Measurements from ENCODE around the gene ELOVL4.

Gene ELOVL4

DNA sequence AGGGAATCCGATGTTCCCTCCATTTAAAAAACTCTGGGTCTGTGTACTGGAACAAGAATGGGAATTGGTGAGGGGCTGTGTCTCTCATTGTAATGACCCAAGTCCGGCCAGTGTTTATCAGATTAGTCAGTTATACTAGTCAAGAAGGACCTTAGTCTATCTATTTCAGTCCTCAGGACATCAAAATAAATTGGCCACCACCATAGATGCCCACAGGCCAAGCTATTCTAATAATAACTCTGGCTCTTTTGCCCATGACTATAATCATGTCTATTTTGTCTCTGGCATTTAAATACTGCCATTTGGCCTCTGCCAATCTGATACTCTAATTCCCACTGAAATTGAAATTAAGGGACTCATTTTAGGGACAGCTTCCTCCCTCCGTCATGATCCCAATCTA, 37.8 kb downstream of the ELOVL4 start:
- DNase-seq, result no peak

DNA sequence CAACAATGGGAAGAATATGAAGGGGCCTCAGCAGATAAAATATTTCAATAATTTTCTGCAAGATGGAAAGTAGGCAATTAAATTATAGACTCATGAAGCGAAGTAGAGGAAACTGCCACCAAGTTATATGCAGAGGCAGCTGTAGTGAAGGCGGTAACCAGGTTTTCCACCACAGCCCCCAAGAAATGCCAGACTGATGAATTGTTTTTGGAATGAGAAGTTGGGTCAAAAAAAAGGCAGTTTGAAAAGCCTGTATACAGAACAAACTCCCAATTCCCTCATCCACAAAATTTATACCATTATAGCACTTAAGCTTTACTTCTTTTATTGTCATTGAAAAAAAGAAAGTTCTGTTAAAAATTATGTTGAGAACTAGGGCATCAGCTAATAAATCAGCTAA, 45.3 kb downstream of the ELOVL4 start:
- no peak for DNase-seq

DNA sequence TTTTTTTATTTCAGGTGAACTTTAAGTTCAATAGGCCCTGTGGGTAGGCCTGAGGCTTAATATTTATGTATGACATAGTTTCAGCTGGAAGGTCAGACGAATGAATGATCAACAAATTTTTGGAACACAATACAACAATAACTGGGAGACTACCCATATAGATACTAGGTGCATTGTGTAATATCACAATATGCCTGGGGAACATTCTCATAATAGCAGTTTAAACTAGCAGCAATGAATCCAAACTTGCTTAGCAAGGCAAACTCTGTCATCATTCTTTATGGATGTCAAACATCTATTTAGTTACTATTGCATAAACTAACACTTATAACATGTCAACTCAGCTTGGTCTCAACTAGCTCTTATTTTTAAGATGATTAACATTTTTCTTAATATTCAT, 49.3 kb downstream of the ELOVL4 start:
- DNase-seq, result no peak

DNA sequence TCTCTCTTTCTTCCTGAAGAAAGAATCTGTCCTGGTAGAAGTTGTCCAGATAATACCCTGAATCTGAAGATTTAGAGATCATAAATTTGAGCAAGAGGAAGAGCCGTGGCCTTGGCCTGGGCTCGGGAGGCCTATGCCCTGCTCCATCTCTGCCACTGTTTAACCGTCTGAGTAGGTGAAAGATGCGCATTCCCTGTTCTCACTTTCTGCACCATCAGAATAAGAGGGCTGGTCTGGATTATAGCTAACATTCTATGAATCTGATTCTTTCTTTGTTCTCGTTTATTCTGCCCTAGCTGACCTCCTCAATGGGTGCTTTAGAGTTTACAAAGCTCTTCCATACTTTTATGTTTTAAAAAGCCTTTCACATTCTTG, 51.3 kb downstream of the ELOVL4 start:
- no peak for DNase-seq

DNA sequence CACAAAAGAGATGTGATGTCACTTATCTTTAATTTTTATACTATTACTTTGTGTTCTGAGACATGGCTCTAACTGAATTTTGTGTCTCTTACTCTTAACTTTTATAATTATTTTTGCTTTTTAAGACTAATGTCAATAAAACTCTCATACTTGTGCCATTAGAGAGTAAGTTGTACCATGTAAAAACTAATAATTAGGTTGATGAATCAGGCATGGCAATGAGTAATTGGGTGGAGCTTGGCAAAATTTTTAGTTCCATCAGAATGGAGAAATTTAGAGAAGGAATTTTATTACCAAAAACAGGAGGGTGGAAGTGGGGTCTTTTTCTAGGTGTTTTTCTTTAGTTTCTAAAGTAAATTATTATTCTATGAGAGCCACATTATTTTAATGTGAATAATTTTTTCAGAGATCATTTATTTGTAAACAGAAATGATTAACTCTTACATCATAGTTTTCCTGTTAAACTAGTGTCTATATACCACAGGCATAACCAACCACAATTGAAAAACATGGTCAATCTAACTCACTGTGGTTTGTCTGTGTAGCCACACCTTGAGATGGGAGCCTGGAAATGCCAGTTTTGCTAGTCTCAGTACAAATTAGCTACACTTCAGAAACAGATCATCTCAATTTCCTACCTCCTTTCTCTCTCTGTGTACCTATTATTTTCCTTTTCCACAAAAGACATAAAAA, 51.8 kb downstream of the ELOVL4 start:
- no peak for DNase-seq

DNA sequence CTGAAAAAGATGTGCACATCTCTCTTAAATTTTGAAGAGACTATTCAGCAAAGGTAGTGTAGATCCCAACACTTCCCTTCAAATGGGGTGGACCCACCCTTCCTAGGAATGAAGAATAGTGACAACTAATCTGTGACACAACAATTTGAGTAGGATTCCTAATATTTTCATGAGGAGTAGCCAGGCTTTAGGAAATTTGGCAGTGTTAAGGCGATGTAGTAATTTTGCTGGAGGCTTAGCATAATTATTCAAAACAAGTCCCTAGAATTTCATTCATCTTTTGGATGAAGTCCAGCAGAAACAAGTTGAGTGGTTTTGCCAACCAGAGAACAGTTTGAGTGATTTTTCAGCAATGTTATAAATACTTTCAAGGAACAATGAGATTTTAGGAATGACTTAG, 52.4 kb downstream of the ELOVL4 start:
- no peak for DNase-seq

DNA sequence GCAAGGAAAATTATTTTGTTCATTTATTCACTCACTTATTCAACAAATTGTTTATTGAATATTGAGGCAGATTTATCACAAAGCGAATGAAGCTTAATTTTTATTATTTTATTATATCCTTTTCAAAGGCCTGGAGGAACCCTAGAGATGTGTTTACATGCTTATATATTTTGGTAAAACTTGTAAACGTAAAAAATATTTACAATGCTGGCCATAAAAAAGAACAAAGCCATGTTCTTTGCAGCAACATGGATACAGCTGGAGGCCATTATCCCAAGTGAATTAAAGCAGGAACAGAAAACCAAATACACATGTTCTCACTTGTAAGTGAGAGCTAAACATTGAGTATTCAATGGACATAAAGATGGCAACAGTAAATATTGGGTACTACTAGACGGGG, 58.8 kb downstream of the ELOVL4 start:
- peak; percentile 41 for DNase-seq

DNA sequence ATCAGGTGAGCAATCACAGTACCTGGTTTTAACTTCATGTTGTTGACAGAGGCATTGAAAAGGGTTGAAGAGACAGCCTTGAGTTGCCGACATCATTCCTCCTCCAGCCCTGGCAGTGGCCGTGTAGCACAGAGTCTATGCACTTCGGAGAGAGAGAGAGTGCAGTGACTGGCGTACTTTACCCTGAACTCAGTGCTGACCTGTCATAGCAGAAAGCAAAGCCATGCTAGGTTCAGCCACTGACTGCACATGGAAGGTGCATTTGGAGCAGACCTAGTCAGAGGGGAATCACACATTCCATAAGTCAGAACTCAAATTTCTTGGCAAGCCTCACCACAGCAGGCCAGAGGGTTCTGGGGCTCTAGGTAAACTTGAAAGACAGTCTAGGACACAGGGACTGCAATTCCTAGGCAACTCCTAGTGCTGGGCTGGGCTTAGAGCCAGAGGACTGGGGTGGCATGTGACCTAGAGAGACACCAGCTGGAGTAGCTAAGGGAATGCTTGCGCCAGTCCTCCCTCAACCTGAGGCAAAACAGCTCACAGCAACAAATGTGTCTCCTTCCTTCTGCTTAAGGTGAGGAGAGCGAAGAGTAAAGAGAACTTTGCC, 69.1 kb downstream of the ELOVL4 start:
- DNase-seq, result no peak

DNA sequence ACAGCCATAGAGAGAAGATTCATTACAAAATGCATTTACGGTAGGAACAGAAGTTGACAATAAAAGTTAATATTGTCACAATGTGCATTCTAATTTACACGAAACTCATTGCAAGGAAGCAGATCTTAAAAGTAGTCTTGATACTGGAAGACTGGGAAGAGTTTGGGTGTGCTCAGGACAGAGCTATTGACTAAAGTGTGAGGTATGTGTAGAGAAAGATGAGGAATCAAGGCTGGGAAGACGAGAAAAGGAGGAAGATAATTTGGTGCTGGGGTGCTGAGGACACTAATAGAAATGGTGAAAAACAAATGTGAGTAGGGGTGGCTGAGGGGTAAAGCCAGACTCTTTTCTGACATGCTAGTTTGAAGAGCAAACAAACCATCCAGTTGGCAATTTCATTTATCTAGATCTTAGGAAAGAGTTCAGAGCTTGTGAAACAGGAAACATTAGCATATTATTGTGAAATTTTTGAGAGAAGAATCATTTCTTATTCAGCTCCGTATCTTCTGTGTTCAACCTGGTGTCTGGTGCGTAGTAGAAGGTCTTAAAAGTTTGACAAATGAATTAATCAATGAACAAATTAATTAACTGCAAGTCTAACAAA, 72.7 kb downstream of the ELOVL4 start:
- DNase-seq, result no peak

DNA sequence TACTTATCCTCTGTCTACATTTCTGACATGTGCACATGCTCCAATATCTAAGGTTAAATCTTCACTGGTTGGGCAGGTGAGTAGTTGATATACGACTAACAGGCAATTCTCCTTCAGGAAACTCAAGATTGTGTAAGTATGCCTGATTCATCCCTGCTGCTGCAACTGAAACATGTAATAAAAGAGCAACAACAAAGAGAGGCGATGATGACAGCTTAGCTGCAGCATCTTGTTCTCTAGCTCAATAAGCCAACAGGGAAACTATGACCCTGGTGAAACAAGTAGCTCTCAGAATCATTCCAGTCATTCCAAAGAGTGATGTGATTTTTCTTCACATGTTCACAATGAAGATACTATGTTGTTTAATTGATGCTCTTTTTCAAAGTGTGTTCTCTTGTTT, 74.4 kb downstream of the ELOVL4 start:
- DNase-seq, result no peak

DNA sequence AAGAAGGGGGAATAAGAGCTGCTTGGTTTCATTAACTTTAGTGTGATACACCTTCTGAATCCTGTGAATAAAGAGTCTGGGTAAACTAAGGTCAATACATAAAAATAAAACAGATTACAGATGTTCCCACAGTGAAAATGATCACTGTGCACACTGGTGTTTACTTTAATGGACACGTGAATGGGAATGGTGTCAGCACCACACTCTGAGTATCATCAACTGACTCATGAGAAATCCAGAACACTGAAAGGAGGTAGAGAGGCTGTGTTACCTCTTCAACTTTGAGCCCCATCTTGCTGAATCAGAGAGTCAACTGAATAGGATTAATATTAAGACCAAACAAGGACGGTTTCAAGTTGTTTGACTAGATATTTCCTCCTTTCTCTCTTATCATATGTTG, 75.0 kb downstream of the ELOVL4 start:
- no peak for DNase-seq

DNA sequence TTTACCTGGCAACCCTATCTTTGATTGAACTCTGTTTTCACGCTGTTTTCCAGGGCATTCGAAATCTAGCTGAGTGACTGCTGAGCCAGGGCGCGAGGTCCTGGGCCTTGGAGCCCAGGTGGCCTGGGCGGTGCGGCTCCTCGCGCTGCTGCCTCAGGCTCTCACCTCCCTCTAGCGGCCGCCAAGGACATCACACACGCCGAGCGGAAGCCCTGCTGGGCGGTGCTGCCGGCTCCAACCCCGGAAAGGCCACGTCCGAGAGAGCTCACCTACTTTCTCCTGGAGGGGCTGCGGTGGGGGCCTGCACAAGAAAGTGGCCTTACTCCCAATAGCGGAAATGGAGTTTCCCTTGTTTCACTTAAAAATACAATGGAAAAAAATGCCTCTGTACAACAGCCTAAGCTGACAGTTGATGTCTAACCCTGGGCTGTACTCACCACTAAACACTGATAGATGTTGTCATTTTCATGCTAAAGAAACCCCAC, 77.7 kb downstream of the ELOVL4 start:
- peak; percentile 88 for DNase-seq

DNA sequence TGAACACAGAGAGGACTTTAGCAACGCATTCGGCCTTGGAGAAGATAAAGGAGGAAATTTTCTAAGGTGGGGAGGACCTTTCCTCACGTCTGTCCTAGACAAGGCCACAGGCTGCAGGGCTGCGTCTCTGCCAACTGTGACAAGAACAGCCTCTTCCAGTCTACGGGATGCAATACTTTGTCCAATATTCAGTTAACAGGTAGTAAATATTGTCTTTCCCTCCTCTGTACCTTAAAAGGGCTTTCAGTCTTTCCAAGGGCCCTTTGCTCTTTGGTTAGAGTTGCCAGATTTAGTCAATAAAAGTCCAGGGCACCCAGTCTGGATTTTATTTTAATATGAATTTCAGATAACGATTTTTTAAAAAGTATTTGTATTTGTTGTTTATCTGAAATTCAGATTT, 78.2 kb downstream of the ELOVL4 start:
- DNase-seq, result peak; percentile 43

DNA sequence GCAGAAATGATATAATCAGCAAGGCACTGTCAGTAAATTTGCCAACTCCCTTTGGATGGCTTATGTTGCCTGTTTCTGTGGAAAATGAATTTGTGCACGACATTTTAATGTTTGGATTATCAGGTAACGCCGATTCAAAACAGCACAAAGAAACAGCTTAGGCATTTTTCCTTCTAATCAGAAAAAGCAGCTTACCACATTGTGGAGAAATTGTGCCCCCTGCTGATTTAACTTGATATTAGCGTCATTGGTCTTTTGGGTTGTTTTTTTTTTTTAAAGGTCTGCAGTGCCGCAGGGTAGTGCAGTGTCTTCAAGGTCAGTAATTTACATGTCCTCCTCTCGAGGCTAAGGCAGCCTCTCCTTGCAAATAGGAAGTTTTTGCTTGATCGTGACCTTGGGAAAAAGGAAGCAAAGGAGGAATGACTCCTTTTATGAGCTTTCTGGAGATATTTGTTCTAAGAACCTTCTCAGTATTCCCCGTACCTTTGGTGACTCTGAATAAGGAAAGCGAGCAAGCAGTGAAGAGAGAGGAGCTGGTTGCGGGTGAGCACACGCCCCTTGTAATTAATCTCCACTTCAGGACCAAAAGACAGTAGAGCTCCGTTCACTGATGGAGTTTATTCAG, 79.1 kb downstream of the ELOVL4 start:
- peak; percentile 88 for DNase-seq
